K562 (cell line): ENCODE results near the gene CDKL5. TPM values are rescaled to one million over a fixed set of nuclear protein-coding genes. Genes with fewer than 3 reads are reported as not detected.

Experiments
- CBFA2T3 ChIP-seq: fragments of 450-650 bp; IDR thresholded peaks from 2 replicates; pipeline ENCODE4 v1.6.1; 2017
- CREM ChIP-seq: IDR thresholded peaks from 2 replicates; pipeline ENCODE4 v1.6.1; 2014; ENCODE audit warnings: antibody characterized with exemption, low read depth
- MBD1 ChIP-seq: fragments of 250-450 bp; sonication (Bioruptor Pico); IDR thresholded peaks from 2 replicates; pipeline ENCODE4 v1.8.0; 2022; ENCODE audit warnings: inconsistent platforms
- MIER1 ChIP-seq: fragments of 450-650 bp; IDR thresholded peaks from 2 replicates; pipeline ENCODE4 v1.6.1; 2016; ENCODE audit warnings: antibody characterized with exemption, mild to moderate bottlenecking, low read depth
- NR2C2 ChIP-seq, 2 experiments: fragments of 200-800 bp in 1 of 2; sonication (Bioruptor generic) in 1 of 2; sonication (generic) in 1 of 2; formaldehyde crosslinking in 1 of 2; IDR thresholded peaks; 2 replicates each; pipeline versions ENCODE4 v1.6.1 to v1.8.0; 2016 to 2022; ENCODE audit warnings: mild to moderate bottlenecking in 1 of 2, missing compliant biosample characterization in 1 of 2, missing genetic modification characterization in 1 of 2, missing genetic modification reagents in 1 of 2
- TAL1 ChIP-seq: fragments of 450-650 bp; IDR thresholded peaks from 2 replicates; pipeline ENCODE4 v1.6.1; 2016; ENCODE audit warnings: mild to moderate bottlenecking
- ZBTB33 ChIP-seq: sonication (generic); formaldehyde crosslinking; IDR thresholded peaks from 2 replicates; pipeline ENCODE4 v1.8.1; 2023; ENCODE audit warnings: mild to moderate bottlenecking, missing genetic modification reagents
- ZFP30 ChIP-seq: fragments of 250-450 bp; sonication (Bioruptor Pico); IDR thresholded peaks from 2 replicates; pipeline ENCODE4 v1.8.0; 2022; ENCODE audit warnings: moderate library complexity, mild to moderate bottlenecking, inconsistent platforms, borderline replicate concordance
- ZFP91 ChIP-seq: sonication (generic); formaldehyde crosslinking; IDR thresholded peaks from 2 replicates; pipeline ENCODE4 v1.8.0; 2022; ENCODE audit warnings: mild to moderate bottlenecking, missing genetic modification reagents
- ZNF217 ChIP-seq: sonication (generic); formaldehyde crosslinking; IDR thresholded peaks from 2 replicates; pipeline ENCODE4 v1.8.0; 2022; ENCODE audit warnings: mild to moderate bottlenecking, missing genetic modification reagents
- ZNF318 ChIP-seq, 2 experiments: fragments of 450-650 bp; IDR thresholded peaks; 2 replicates each; pipeline ENCODE4 v1.6.1; 2016; ENCODE audit warnings: mild to moderate bottlenecking in 2 of 2, borderline replicate concordance in 1 of 2, low read depth in 1 of 2, moderate library complexity in 1 of 2
- ZNF384 ChIP-seq: IDR thresholded peaks from 2 replicates; pipeline ENCODE4 v1.6.1; 2012; ENCODE audit warnings: low read depth, low read length, improper control_type of control experiment
- polyA plus RNA-seq, 8 experiments: library from polyadenylated mRNA; depleted of rRNA in 4 of 8; stranded (reverse) in 5 of 8; unstranded in 3 of 8; fragments of >200 nt; fragmentation: Nextera tagmentation in 2 of 8; fragmentation: Illumina TruSeq in 1 of 8; extraction: Ambion mirVana in 2 of 8; extraction: Trizol in 1 of 8; gene quantifications; 2 replicates each; pipeline versions ENCODE4 v1.2.1 to v1.2.3, GENCODE V29; 2011 to 2014; ENCODE audit warnings: inconsistent platforms in 1 of 8, missing spikeins in 1 of 8
- total RNA-seq, 7 experiments: library from RNA; depleted of rRNA in 6 of 7; stranded (reverse); fragments of >200 nt in 6 of 7; fragmentation: Illumina TruSeq in 2 of 7; extraction: Trizol in 2 of 7; gene quantifications; 2 replicates each; pipeline versions ENCODE4 v1.2.1 to v1.2.3, GENCODE V29; 2011 to 2021; ENCODE audit warnings: low replicate concordance in 1 of 7

CDKL5 gene
- total and polyA plus RNA-seq, 9 of the 15 experiments (the other 6 are each of a cell fraction or from before 2014, with no cell fraction given): under 0.01 to 0.21 (median 0.04) TPM

GRCh38 chrX:18674788-18675735, 249.7 kb downstream of the CDKL5 start (continued):
- TF ChIP-seq ZNF318 (IDR thresholded peaks at IDR 0.05; ENCODE audit: borderline replicate concordance in 1 of 2, low read depth in 1 of 2) (no peak), ZNF384 (peak; percentile 81), CBFA2T3 (no peak), TAL1 (no peak), MIER1 (no peak), ZNF217 (CRISPR knock-in tag) (no peak), CREM (peak; percentile 29; the same call in 1 of the 2 replicates), NR2C2 (CRISPR knock-in tag; IDR thresholded peaks at IDR 0.05) (no peak), NR2C2 (tag; IDR thresholded peaks at IDR 0.05) (peak; percentile 55), ZFP30 (CRISPR knock-in tag) (no peak), ZBTB33 (no peak), ZFP91 (no peak), MBD1 (CRISPR knock-in tag) (no peak)
